ENCODE data around the gene IVD. TPM values are rescaled to one million over a fixed set of nuclear protein-coding genes. Genes with fewer than 3 reads are reported as not detected.

Gene IVD
- total and polyA plus RNA-seq, 2 donors (not counting 1 experiment from before 2014, with no cell fraction given), result 41.7 to 106 TPM

DNA sequence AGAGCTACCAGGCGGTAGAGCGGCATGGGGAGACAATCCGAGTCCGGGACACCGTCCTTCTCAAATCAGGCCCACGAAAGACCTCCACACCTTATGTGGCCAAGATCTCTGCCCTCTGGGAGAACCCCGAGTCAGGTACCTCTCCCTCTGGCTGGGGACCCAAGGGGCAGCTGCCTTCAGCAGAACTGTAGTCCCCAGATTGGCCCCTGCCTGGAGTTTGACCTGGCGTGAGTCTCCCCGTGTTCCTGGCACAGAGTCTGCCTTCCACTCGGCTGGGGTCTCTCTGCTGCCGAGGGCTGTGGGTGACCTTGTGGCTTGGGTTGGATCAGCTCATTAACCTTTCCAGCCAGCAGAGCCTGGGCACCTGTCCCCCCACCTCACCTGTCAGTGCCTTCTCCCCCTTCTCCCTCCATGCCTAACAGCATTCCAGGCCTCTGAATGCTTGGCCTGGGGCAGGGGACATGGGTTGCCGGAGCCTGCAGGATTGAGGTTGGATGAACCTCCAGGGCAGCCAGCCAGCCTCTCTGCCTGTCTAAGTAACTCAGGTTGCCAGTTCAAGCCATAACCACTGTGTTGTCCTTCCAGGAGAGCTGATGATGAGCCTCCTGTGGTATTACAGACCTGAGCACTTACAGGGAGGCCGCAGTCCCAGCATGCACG is 58.4 kb downstream of the IVD start:
- Histone ChIP-seq H2AFZ (ENCODE audit: insufficient read depth, low read depth, low read length, poor library complexity, severe bottlenecking) (no peak overlapping the region), H3K27ac (ENCODE audit: low read length in 2 of 2) (no peak overlapping the region), H3K4me3 (ENCODE audit: control extremely low read depth in 1 of 5, extremely low read depth in 1 of 5, insufficient read depth in 1 of 5, low read depth in 2 of 5, low read length in 4 of 5) (no peak overlapping the region), H3K9me3 (ENCODE audit: control extremely low read depth in 1 of 3, control insufficient read depth in 2 of 3, insufficient read depth in 1 of 3, low read length in 2 of 3) (no peaks in the 10 kb centered on the region), H3K9ac (ENCODE audit: low read length) (no peak overlapping the region), H3K4me1 (ENCODE audit: control insufficient read depth in 2 of 2, insufficient read depth in 2 of 2, low read length in 2 of 2) (no peaks in the 10 kb centered on the region), H3K27me3 (replicated peaks in 1 of 4; ENCODE audit: control extremely low read depth in 1 of 4, control insufficient read depth in 3 of 4, insufficient read depth in 4 of 4, low read length in 3 of 4) (no peaks in the 10 kb centered on the region), H4K20me1 (ENCODE audit: control insufficient read depth, insufficient read depth, low read length, poor library complexity, severe bottlenecking) (peaks cover 18% of the 10 kb centered on the region), H3K79me2 (ENCODE audit: control insufficient read depth, insufficient read depth, low read length) (peaks cover 13% of the 10 kb centered on the region), H3K36me3 (replicated peaks in 1 of 2; ENCODE audit: control extremely low read depth in 1 of 2, control insufficient read depth in 1 of 2, extremely low read depth in 1 of 2, insufficient read depth in 2 of 2, low read length in 1 of 2) (peaks cover 0 to 68% of the 10 kb centered on the region in 2 experiments), H3K4me2 (replicated peaks; ENCODE audit: low read depth, low read length, poor library complexity, severe bottlenecking) (no peak overlapping the region)
- ChIA-PET POLR2A (interaction anchor here (0.6 kb wide), 1 partner anchor 156 kb away, joined by 3 read pairs; the partner anchor contains the start of gene PLCB2), CTCF (interaction anchor here (1.0 to 1.8 kb wide), 2 partner anchors 10 to 119 kb away, joined by 3 to 4 read pairs; no protein-coding TSS in a partner anchor)
- ATAC-seq (ENCODE audit: low read depth) (no peak), DNase-seq (no peak)
- intact Hi-C loops (cut with micrococcal nuclease), result no loop called here
- Mint-ChIP-seq H3K4me3 (no peak overlapping the region), H3K27ac (no peak overlapping the region), H3K27me3 (no peaks in the 10 kb centered on the region), H3K9me3 (ENCODE audit: insufficient read depth) (no peaks in the 10 kb centered on the region), H3K4me1 (no peaks in the 10 kb centered on the region)
- 96% methylated on average over 12 of the region's 14 CpGs for WGBS (ENCODE audit: insufficient coverage)
- TF ChIP-seq EZH2 (IDR thresholded peaks at IDR 0.05; ENCODE audit: borderline replicate concordance, insufficient read depth, low read depth, low read length, poor library complexity, severe bottlenecking), result no peak
- no peak for TF ChIP-seq CTCF (IDR thresholded peaks at IDR 0.05)

DNA sequence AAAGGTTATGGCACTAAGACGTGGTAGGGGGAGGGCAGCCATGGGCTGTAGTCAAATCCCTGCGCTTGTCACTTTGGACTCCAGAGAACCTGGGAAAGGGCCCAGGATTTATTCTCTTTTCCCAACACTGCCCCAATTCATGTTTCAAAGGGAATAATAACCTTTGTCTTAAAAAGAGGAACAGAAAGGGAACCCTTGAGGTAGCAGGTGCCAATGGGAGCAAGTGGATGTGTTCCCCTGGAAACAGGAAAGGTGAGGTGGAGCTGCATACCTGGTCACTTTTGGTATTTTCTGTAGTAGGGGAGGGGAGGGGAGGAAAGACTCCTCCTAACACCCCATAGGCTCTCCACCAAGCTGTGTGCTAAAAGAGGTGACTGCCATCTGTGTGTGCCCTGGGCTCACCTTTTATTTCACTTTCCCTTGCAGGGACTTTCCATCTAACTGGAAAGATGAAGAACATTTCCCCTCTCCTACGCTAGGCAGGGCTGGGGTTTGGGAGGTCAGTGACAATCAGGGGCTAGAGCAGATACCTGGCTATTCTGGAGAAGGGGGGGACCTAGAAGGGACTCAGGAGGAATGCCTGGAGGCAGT is 59.1 kb downstream of the IVD start:
- CTCF ChIA-PET, result no interaction called here
- peaks cover 0 to 62% of the 10 kb centered on the region in 2 experiments for H3K36me3 ChIP-seq (replicated peaks in 1 of 2; ENCODE audit: control extremely low read depth in 1 of 2, control insufficient read depth in 1 of 2, extremely low read depth in 1 of 2, insufficient read depth in 2 of 2, low read length in 1 of 2)
- no peaks in the 10 kb centered on the region for H3K9me3 Mint-ChIP-seq (ENCODE audit: insufficient read depth)
- DNase-seq (no peak), ATAC-seq (ENCODE audit: low read depth) (no peak)
- TF ChIP-seq EZH2 (IDR thresholded peaks at IDR 0.05; ENCODE audit: borderline replicate concordance, insufficient read depth, low read depth, low read length, poor library complexity, severe bottlenecking), result no peak
- no peak for TF ChIP-seq CTCF (IDR thresholded peaks at IDR 0.05)
- POLR2A ChIA-PET, result interaction anchor here (0.6 kb wide), 1 partner anchor 157 kb away, joined by 3 read pairs; the partner anchor contains the start of gene PLCB2
- peaks cover 6% of the 10 kb centered on the region for H3K79me2 ChIP-seq (ENCODE audit: control insufficient read depth, insufficient read depth, low read length)
- H3K4me2 ChIP-seq (replicated peaks; ENCODE audit: low read depth, low read length, poor library complexity, severe bottlenecking), result no peak overlapping the region
- no peak overlapping the region for H3K4me3 Mint-ChIP-seq
- no peaks in the 10 kb centered on the region for H3K27me3 ChIP-seq (replicated peaks in 1 of 4; ENCODE audit: control extremely low read depth in 1 of 4, control insufficient read depth in 3 of 4, insufficient read depth in 4 of 4, low read length in 3 of 4)
- WGBS (ENCODE audit: insufficient coverage), result no CpG with 5 or more reads among the region's 3 CpGs
- H3K27me3 Mint-ChIP-seq, result no peaks in the 10 kb centered on the region
- intact Hi-C loops (cut with micrococcal nuclease), result no loop called here
- no peak overlapping the region for H2AFZ ChIP-seq (ENCODE audit: insufficient read depth, low read depth, low read length, poor library complexity, severe bottlenecking)
- no peak overlapping the region for H3K27ac ChIP-seq (ENCODE audit: low read length in 2 of 2)
- H4K20me1 ChIP-seq (ENCODE audit: control insufficient read depth, insufficient read depth, low read length, poor library complexity, severe bottlenecking), result peaks cover 12% of the 10 kb centered on the region
- no peaks in the 10 kb centered on the region for H3K9me3 ChIP-seq (ENCODE audit: control extremely low read depth in 1 of 3, control insufficient read depth in 2 of 3, insufficient read depth in 1 of 3, low read length in 2 of 3)
- H3K4me1 ChIP-seq (ENCODE audit: control insufficient read depth in 2 of 2, insufficient read depth in 2 of 2, low read length in 2 of 2), result no peaks in the 10 kb centered on the region
- no peak overlapping the region for H3K9ac ChIP-seq (ENCODE audit: low read length)
- H3K27ac Mint-ChIP-seq, result no peak overlapping the region
- no peak overlapping the region for H3K4me3 ChIP-seq (ENCODE audit: control extremely low read depth in 1 of 5, extremely low read depth in 1 of 5, insufficient read depth in 1 of 5, low read depth in 2 of 5, low read length in 4 of 5)
- H3K4me1 Mint-ChIP-seq, result no peaks in the 10 kb centered on the region
